Mammary epithelial cell (primary cell): ENCODE results near the gene PLPP3.

Experiments used
- EZH2 ChIP-seq: IDR thresholded peaks from 2 replicates; pipeline ENCODE4 v1.6.1; 2012; ENCODE audit warnings: low read length, inconsistent platforms, borderline replicate concordance
- TF ChIP-seq, protein P1 (sequence below), 2 donors: IDR thresholded peaks in 1 of 2; conservative IDR thresholded peaks in 1 of 2; 2 replicates each; pipeline ENCODE4 v1.5.1; 2011 to 2012; ENCODE audit warnings: inconsistent platforms in 2 of 2, low read length in 2 of 2, mild to moderate bottlenecking in 2 of 2, control low read depth in 1 of 2, low read depth in 1 of 2; ENCODE audit not compliant: insufficient read depth in 1 of 2; ENCODE audit errors: extremely low read depth in 1 of 2

DNA sequence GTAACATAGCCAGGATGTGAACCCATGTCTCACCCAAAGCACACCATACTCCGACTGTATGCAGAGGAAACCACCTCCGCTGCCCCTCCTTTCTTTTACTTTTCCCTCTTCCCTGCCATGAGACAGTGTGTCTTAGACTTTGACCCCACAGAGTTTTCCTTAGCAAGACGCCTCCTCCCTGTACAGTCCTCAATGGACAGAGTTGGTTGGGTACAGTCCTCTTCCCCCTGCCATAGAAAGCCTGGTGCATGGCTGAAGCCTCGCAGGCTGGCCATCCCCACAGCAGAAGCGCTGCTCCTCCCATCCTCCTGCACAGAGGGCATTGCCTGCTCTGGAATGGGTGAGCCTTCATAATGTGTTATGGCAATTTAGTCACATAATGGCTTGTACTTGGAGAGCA, 127.9 kb downstream of the PLPP3 start:
- TF ChIP-seq, protein P1, sequence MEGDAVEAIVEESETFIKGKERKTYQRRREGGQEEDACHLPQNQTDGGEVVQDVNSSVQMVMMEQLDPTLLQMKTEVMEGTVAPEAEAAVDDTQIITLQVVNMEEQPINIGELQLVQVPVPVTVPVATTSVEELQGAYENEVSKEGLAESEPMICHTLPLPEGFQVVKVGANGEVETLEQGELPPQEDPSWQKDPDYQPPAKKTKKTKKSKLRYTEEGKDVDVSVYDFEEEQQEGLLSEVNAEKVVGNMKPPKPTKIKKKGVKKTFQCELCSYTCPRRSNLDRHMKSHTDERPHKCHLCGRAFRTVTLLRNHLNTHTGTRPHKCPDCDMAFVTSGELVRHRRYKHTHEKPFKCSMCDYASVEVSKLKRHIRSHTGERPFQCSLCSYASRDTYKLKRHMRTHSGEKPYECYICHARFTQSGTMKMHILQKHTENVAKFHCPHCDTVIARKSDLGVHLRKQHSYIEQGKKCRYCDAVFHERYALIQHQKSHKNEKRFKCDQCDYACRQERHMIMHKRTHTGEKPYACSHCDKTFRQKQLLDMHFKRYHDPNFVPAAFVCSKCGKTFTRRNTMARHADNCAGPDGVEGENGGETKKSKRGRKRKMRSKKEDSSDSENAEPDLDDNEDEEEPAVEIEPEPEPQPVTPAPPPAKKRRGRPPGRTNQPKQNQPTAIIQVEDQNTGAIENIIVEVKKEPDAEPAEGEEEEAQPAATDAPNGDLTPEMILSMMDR (conservative IDR thresholded peaks at IDR 0.05 in 1 of 2, IDR thresholded peaks at IDR 0.05 in 1 of 2; ENCODE audit: extremely low read depth in 1 of 2, insufficient read depth in 1 of 2, low read depth in 1 of 2, low read length in 2 of 2), result no peak
- no peak for TF ChIP-seq EZH2
